Gastroesophageal sphincter (tissue), 4 donors: ENCODE results near the gene PCDHB9. TPM values are rescaled to one million over a fixed set of nuclear protein-coding genes. Genes with fewer than 3 reads are reported as not detected.
A peak's percentile ranks its signal among the peaks of the same experiment; 100 is the strongest.
"Not testable (repeated sequence)": the region's sequence is repeated elsewhere in the genome, so short reads cannot be mapped to it uniquely, and the experiment has no call there.

ENCODE experiments used
- ATAC-seq: fragments of 150-250 bp; one replicate; pipeline ENCODE4 v1.9.1; 2016; ENCODE audit warnings: mild to moderate bottlenecking, moderate library complexity
- H3K27ac ChIP-seq, 4 donors: fragments of 200-600 bp; sonication (generic) in 3 of 4; 1 replicate in 3 of 4; 2 replicates in 1 of 4; pipeline ENCODE4 v1.5.1; 2016 to 2019
- H3K27me3 ChIP-seq: fragments of 200-600 bp; sonication (generic); one replicate; pipeline ENCODE4 v1.5.1; 2019
- H3K36me3 ChIP-seq, 2 donors: fragments of 200-600 bp; sonication (generic); one replicate each; pipeline ENCODE4 v1.5.1; 2019; ENCODE audit warnings: control low read depth in 1 of 2
- H3K4me1 ChIP-seq, 3 donors: fragments of 200-600 bp; sonication (generic); 1 replicate in 2 of 3; 2 replicates in 1 of 3; pipeline ENCODE4 v1.5.1; 2016 to 2019; ENCODE audit warnings: control low read depth in 2 of 3
- H3K4me3 ChIP-seq, 2 donors: fragments of 200-600 bp; sonication (generic); one replicate each; pipeline ENCODE4 v1.5.1; 2019; ENCODE audit warnings: mild to moderate bottlenecking in 1 of 2, moderate library complexity in 1 of 2
- H3K9me3 ChIP-seq, 3 donors: fragments of 200-600 bp; sonication (generic); one replicate each; pipeline ENCODE4 v1.5.1; 2017 to 2019; ENCODE audit warnings: control low read depth in 2 of 3
- CTCF ChIP-seq, 4 experiments: fragments of 200-600 bp in 2 of 4; fragments of 450-650 bp in 2 of 4; sonication (generic) in 1 of 4; IDR thresholded peaks; one replicate each; pipeline ENCODE4 v1.5.1; 2017 to 2019; ENCODE audit warnings: antibody characterized with exemption in 4 of 4, mild to moderate bottlenecking in 2 of 4, moderate library complexity in 2 of 4
- EP300 ChIP-seq: sonication (generic); formaldehyde crosslinking; IDR thresholded peaks from one replicate; pipeline ENCODE4 v1.6.1; 2017; ENCODE audit warnings: antibody characterized with exemption, mild to moderate bottlenecking
- POLR2A ChIP-seq, 2 donors: fragments of 450-650 bp; IDR thresholded peaks; one replicate each; pipeline ENCODE4 v1.6.1; 2017; ENCODE audit warnings: antibody characterized with exemption in 2 of 2, mild to moderate bottlenecking in 2 of 2, moderate library complexity in 1 of 2
- POLR2AphosphoS5 ChIP-seq: sonication (generic); formaldehyde crosslinking; IDR thresholded peaks from one replicate; pipeline ENCODE4 v1.6.1; 2017; ENCODE audit warnings: antibody characterized with exemption
- WGBS, 2 donors: methylation state at CpG; one replicate each; pipeline ENCODE4 v1.1.5; 2018; ENCODE audit warnings: low coverage in 1 of 2; 5-methylcytosine and 5-hydroxymethylcytosine counted together
- total RNA-seq, 4 donors: library from RNA; depleted of rRNA; stranded (reverse); fragments of >200 nt; gene quantifications; one replicate each; pipeline ENCODE4 v1.1.0, GENCODE V29; 2016

Gene PCDHB9
- total RNA-seq, 4 donors from 2014 or later = 1.9 to 10.9 (median 3.0) TPM

DNA sequence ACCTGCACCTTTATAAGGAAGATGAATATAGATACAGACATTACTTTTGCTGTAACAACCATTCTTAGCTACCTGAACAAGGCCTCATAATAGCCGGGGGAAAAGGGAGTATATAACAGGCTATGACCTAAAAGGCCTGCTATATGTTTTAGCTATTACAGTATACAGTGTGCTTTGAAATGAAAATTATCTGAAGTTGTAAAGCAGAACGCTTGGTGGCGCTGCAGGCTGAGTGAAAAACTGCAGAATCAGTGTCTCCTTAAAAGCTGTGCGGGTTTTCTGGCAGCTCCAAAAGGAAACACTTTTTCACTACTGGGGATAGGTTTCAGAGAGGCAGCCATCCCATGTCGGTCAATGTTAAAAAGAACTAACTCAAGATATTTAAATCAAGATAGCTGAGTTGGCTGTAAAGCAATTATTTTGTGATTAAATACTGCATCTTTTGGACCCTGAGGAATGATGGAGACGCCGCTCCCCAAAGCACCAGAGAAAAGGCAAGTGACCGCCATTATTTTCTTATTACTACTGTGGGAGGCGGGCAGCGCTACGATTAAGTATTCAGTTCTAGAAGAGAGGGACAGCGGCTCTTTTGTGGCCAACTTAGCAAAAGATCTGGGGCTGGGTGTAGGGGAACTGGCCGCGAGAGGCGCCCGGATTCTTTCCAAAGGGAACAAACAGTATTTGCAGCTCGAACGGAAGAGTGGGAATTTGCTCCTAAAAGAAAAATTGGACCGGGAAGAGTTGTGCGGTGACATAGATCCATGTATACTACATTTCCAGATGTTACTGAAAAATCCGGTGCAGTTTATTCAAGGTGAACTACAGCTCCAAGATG, 31.2 kb upstream of the PCDHB9 start:
- Histone ChIP-seq H3K9me3 (peaks cover 0 to 99% (median 0%) of the 10 kb centered on the region in 3 donors), H3K36me3 (no peaks in the 10 kb centered on the region), H3K27ac (no peak overlapping the region), H3K4me3 (no peak overlapping the region), H3K4me1 (no peaks in the 10 kb centered on the region), H3K27me3 (peaks cover 63% of the 10 kb centered on the region)
- WGBS, 2 donors = 25 to 43% methylated on average over 16 to 20 of the region's 21 CpGs
- TF ChIP-seq POLR2A (IDR thresholded peaks at IDR 0.05) (no peak), EP300 (no peak), POLR2AphosphoS5 (no peak), CTCF (IDR thresholded peaks at IDR 0.05) (no peak)
- no peak for ATAC-seq

DNA sequence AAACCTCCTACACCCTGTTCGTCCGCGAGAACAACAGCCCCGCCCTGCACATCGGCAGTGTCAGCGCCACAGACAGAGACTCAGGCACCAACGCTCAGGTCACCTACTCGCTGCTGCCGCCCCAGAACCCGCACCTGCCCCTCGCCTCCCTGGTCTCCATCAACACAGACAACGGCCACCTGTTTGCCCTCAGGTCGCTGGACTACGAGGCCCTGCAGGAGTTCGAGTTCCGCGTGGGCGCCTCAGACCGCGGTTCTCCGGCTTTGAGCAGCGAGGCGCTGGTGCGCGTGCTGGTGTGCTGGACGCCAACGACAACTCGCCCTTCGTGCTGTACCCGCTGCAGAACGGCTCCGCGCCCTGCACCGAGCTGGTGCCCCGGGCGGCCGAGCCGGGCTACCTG, 29.6 kb upstream of the PCDHB9 start:
- not testable (repeated sequence) for H3K4me1 ChIP-seq, H3K4me3 ChIP-seq, ATAC-seq, H3K27ac ChIP-seq, H3K36me3 ChIP-seq
- Histone ChIP-seq H3K27me3 (peaks cover 47% of the 10 kb centered on the region), H3K9me3 (peaks cover 0 to 97% (median 0%) of the 10 kb centered on the region in 3 donors)
- WGBS, 2 donors = 55% methylated on average over 11 of the region's 38 CpGs; no CpG with 5 or more reads in 1 of the 2 donors

DNA sequence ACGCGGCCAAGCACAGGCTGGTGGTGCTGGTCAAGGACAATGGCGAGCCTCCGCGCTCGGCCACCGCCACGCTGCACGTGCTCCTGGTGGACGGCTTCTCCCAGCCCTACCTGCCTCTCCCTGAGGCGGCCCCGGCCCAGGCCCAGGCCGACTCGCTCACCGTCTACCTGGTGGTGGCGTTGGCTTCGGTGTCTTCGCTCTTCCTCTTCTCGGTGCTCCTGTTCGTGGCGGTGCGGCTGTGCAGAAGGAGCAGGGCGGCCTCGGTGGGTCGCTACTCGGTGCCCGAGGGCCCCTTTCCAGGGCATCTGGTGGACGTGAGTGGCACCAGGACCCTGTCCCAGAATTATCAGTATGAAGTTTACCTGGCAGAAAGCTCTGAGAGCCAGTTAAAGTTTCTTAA, 29.1 kb upstream of the PCDHB9 start:
- H3K4me1 ChIP-seq, H3K4me3 ChIP-seq, ATAC-seq, H3K27ac ChIP-seq, H3K36me3 ChIP-seq: not testable (repeated sequence)
- Histone ChIP-seq H3K27me3 (peaks cover 47% of the 10 kb centered on the region), H3K9me3 (peaks cover 0 to 97% (median 0%) of the 10 kb centered on the region in 3 donors)
- WGBS, 2 donors = 60% methylated on average over 7 of the region's 28 CpGs; no CpG with 5 or more reads in 1 of the 2 donors

- no peaks in the 10 kb centered on the region for H3K4me1 ChIP-seq
- H3K27me3 ChIP-seq = peaks cover 49% of the 10 kb centered on the region
- WGBS, 2 donors = 21 to 45% methylated on average over 12 to 20 of the region's 20 CpGs
- H3K36me3 ChIP-seq = no peaks in the 10 kb centered on the region
- no peak within 1 kb of the TSS for H3K27ac ChIP-seq
- no peak for ATAC-seq
- H3K4me3 ChIP-seq = peak within 1 kb of the TSS in 1 of 2 donors; percentile 33
- TF ChIP-seq CTCF (IDR thresholded peaks at IDR 0.05) = peak; percentile 12 to 43 (median 25)
- no peak for TF ChIP-seq EP300
- H3K9me3 ChIP-seq = peaks cover 3 to 68% (median 3%) of the 10 kb centered on the region in 3 donors
Observed at GRCh38 chr5:141172381-141173204, 14.4 kb upstream of the PCDHB9 start, which contains the start of gene PCDHB7. PCDHB7 (plus strand) TSS chr5:141172644; CDS start chr5:141172836, 192 bp downstream.

GRCh38 chr5:141174291-141175104, 12.5 kb upstream of the PCDHB9 start:
- H3K4me3 ChIP-seq, ATAC-seq, H3K36me3 ChIP-seq, H3K27ac ChIP-seq, H3K4me1 ChIP-seq: not testable (repeated sequence)
- Histone ChIP-seq H3K9me3 (peaks cover 3 to 72% (median 3%) of the 10 kb centered on the region in 3 donors), H3K27me3 (peaks cover 58% of the 10 kb centered on the region)
- 39 to 50% methylated on average over 3 to 13 of the region's 79 CpGs for WGBS, 2 donors

GRCh38 chr5:141175933-141176332, 11.0 kb upstream of the PCDHB9 start:
- Histone ChIP-seq H3K27me3 (peaks cover 70% of the 10 kb centered on the region), H3K27ac (no peak overlapping the region), H3K9me3 (peaks cover 3 to 79% (median 3%) of the 10 kb centered on the region in 3 donors)

DNA sequence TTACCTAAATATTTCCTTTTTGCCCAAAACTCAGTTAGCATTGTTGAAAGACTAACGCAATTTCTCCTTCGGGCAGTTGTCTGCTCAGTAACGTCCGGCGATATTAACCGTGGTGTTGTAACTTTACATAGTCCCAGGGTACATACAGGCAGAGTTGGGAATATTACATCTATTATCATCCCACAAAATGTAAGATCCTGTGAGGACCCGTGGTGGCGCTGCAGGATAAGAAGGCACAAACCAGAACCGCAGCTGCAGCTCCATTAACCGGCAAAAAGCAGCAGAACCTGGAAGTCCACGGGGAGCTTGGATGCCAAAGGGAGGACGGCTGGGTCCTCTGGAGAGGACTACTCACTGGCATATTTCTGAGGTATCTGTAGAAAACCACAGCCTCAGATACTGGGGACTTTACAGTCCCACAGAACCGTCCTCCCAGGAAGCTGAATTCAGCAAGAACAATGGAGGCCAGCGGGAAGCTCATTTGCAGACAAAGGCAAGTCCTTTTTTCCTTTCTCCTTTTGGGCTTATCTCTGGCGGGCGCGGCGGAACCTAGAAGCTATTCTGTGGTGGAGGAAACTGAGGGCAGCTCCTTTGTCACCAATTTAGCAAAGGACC, 9.3 kb upstream of the PCDHB9 start, which contains the start of gene PCDHB8:
PCDHB8 (plus strand) TSS at position 214 of the 615 bp plus-strand sequence; CDS start at position 459, 245 bp downstream.
- ATAC-seq = peak; percentile 10
- H3K27ac ChIP-seq, H3K4me3 ChIP-seq, H3K36me3 ChIP-seq, H3K4me1 ChIP-seq: not testable (repeated sequence)
- Histone ChIP-seq H3K27me3 (peaks cover 72% of the 10 kb centered on the region), H3K9me3 (peaks cover 3 to 81% (median 3%) of the 10 kb centered on the region in 3 donors)
- WGBS, 2 donors = 33 to 41% methylated on average over 11 to 14 of the region's 18 CpGs

More at GRCh38 chr5:141175933-141176332, 11.0 kb upstream of the PCDHB9 start:
- Histone ChIP-seq H3K4me1 (no peaks in the 10 kb centered on the region), H3K4me3 (no peak overlapping the region), H3K36me3 (no peaks in the 10 kb centered on the region)
- no peak for ATAC-seq
- no peak for TF ChIP-seq POLR2AphosphoS5
- TF ChIP-seq EP300 = no peak
- no peak for TF ChIP-seq POLR2A (IDR thresholded peaks at IDR 0.05)
- no peak for TF ChIP-seq CTCF (IDR thresholded peaks at IDR 0.05)
- WGBS, 2 donors = 73 to 74% methylated on average over 1 of the region's 1 CpG

DNA sequence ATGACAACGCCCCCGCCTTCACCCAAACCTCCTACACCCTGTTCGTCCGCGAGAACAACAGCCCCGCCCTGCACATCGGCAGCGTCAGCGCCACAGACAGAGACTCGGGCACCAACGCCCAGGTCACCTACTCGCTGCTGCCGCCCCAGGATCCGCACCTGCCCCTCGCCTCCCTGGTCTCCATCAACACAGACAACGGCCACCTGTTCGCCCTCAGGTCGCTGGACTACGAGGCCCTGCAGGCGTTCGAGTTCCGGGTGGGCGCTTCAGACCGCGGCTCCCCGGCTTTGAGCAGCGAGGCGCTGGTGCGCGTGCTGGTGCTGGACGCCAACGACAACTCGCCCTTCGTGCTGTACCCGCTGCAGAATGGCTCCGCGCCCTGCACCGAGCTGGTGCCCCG, 7.6 kb upstream of the PCDHB9 start:
- not testable (repeated sequence) for H3K36me3 ChIP-seq, H3K4me1 ChIP-seq, H3K27ac ChIP-seq, H3K4me3 ChIP-seq, ATAC-seq
- Histone ChIP-seq H3K27me3 (peaks cover 73% of the 10 kb centered on the region), H3K9me3 (peaks cover 3 to 80% (median 3%) of the 10 kb centered on the region in 3 donors)
- WGBS, 2 donors = 29 to 60% methylated on average over 2 to 9 of the region's 39 CpGs
